ENCODE data around the gene TIMM22. TPM values are rescaled to one million over a fixed set of nuclear protein-coding genes. Genes with fewer than 3 reads are reported as not detected.

TIMM22 gene
- polyA plus RNA-seq, 2 of the 4 experiments (the other 2 are of a cell fraction) = 15.8 to 21.3 TPM

- no peak for DNase-seq (ENCODE audit: low read depth in 1 of 2, low spot score in 1 of 2)
- H3K4me1 ChIP-seq = peaks cover 16% of the 10 kb centered on the region; the same call in 2 of the 3 replicates
- 93% methylated on average over 6 of the region's 6 CpGs for WGBS (ENCODE audit: missing lambda C conversion rate)
- no peak overlapping the region for H3K4me2 ChIP-seq
- ChIA-PET POLR2A (no interaction called here), CTCF (interaction anchor here (0.5 to 14.3 kb wide), 12 partner anchors 17 to 263 kb away, joined by 3 to 428 read pairs (median 4); partner anchors contain the start of gene TIMM22)
- FAIRE-seq = no peak
- H3K9me3 ChIP-seq = no peaks in the 10 kb centered on the region
- ATAC-seq = no peak
- H3K27ac ChIP-seq = no peak overlapping the region
- TF ChIP-seq, protein P1, sequence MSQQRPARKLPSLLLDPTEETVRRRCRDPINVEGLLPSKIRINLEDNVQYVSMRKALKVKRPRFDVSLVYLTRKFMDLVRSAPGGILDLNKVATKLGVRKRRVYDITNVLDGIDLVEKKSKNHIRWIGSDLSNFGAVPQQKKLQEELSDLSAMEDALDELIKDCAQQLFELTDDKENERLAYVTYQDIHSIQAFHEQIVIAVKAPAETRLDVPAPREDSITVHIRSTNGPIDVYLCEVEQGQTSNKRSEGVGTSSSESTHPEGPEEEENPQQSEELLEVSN (IDR thresholded peaks at IDR 0.05; ENCODE audit: borderline replicate concordance, low read depth) = no peak
- H3K4me3 ChIP-seq = no peak overlapping the region
These were observed 20.6 kb upstream of the TIMM22 start for GRCh38 chr17:976312-976711.

DNA sequence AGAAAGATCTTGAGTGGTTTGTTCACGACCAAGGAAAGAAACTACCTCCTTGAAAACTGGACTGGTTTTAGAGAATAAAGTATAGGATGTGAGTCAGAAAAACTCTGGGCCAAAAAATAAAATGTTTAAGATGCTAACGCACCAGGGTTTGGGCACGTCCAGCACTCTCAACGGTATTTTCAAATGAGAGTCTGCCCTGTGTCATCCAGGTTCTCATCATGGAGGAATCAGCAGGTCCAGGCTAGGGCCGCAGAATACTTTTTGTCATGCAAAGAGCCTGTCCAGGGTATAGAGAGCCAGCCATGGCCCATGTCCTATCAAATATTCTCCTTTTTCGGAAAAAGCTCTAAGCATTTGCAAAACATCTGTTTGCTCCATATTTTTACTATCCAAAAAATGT is 19.8 kb upstream of the TIMM22 start:
- Histone ChIP-seq H3K4me2 (no peak overlapping the region), H3K27ac (no peak overlapping the region), H3K4me3 (no peak overlapping the region), H3K9me3 (no peaks in the 10 kb centered on the region), H3K4me1 (peaks cover 16% of the 10 kb centered on the region; the same call in 2 of the 3 replicates)
- ChIA-PET CTCF (interaction anchor here (0.6 to 14.3 kb wide), 5 partner anchors 20 to 183 kb away, joined by 3 to 428 read pairs (median 5); no protein-coding TSS in a partner anchor), POLR2A (no interaction called here)
- TF ChIP-seq TP53 (CRISPR knock-in tag; IDR thresholded peaks at IDR 0.05) (no peak), SMC3 (IDR thresholded peaks at IDR 0.05) (no peak), RNF2 (IDR thresholded peaks at IDR 0.05; ENCODE audit: borderline replicate concordance, low read depth) (no peak), ZSCAN20 (CRISPR knock-in tag; IDR thresholded peaks at IDR 0.05) (no peak), HOXB13 (CRISPR knock-in tag; IDR thresholded peaks at IDR 0.05; ENCODE audit: low read depth) (no peak), PBX3 (IDR thresholded peaks at IDR 0.05) (no peak), MAFK (IDR thresholded peaks at IDR 0.05; ENCODE audit: partially characterized antibody) (no peak)
- DNase-seq (ENCODE audit: low read depth in 1 of 2, low spot score in 1 of 2) = no peak
- WGBS (ENCODE audit: missing lambda C conversion rate) = 94% methylated on average over 6 of the region's 6 CpGs
- no peak for FAIRE-seq
- no peak for ATAC-seq

GRCh38 chr17:978103-979093 is 18.5 kb upstream of the TIMM22 start:
- POLR2A ChIA-PET = interaction anchor here (0.6 to 2.6 kb wide), 6 partner anchors 18 to 196 kb away, joined by 3 to 25 read pairs (median 6); partner anchors contain the start of genes GLOD4, MRM3 and TIMM22
- Histone ChIP-seq H3K4me3 (peak overlapping the region; percentile 89), H3K4me1 (peaks cover 16% of the 10 kb centered on the region; the same call in 2 of the 3 replicates), H3K27ac (peak overlapping the region; percentile 76 to 91), H3K4me2 (peak overlapping the region; percentile 94), H3K9me3 (no peaks in the 10 kb centered on the region)
- no peak for DNase-seq (ENCODE audit: low read depth in 1 of 2, low spot score in 1 of 2)
- FAIRE-seq = peak; percentile 94
- CTCF ChIA-PET = interaction anchor here (0.7 to 14.3 kb wide), 14 partner anchors 11 to 226 kb away, joined by 3 to 428 read pairs (median 35); partner anchors contain the start of genes GEMIN4, GLOD4, MRM3 and TIMM22
- TF ChIP-seq, protein P1 (IDR thresholded peaks at IDR 0.05; ENCODE audit: borderline replicate concordance, low read depth) = peak; percentile 65; the same call in 1 of the 2 replicates
- no peak for TF ChIP-seq HOXB5 (CRISPR knock-in tag; IDR thresholded peaks at IDR 0.05)
- TF ChIP-seq BCL3 (IDR thresholded peaks at IDR 0.05) = no peak
- no peak for TF ChIP-seq RFX5 (IDR thresholded peaks at IDR 0.05)
- TF ChIP-seq RNF2 (IDR thresholded peaks at IDR 0.05; ENCODE audit: borderline replicate concordance, low read depth) = peak; percentile 37; the same call in 1 of the 2 replicates
- peak; percentile 10 to 49; a peak in 3 of 6 replicates for ATAC-seq
- 34% methylated on average over 18 of the region's 72 CpGs for WGBS (ENCODE audit: missing lambda C conversion rate)
